T-helper 1 cell treated with Interleukin-12 subunit alpha and Interleukin-12 subunit beta and Interleukin-4 antibody, amounts not matched to agents 30 ng/mL and 1 ng/mL, for 36 hours (primary cell): ENCODE data around the gene CACNA1E. TPM values are rescaled to one million over a fixed set of nuclear protein-coding genes. Genes with fewer than 3 reads are reported as not detected.

Experiments
- intact Hi-C: fragments of 100-400 bp; cut with micrococcal nuclease; formaldehyde crosslinking; loops from one replicate; pipeline ENCODE4 v1.15.1; 2024
- total RNA-seq: library from RNA; stranded (reverse); gene quantifications from 2 replicates; pipeline ENCODE4 v1.2.3, GENCODE V29; 2022

CACNA1E gene
- total RNA-seq, 1 donor from 2014 or later, result 0.05 TPM

DNA sequence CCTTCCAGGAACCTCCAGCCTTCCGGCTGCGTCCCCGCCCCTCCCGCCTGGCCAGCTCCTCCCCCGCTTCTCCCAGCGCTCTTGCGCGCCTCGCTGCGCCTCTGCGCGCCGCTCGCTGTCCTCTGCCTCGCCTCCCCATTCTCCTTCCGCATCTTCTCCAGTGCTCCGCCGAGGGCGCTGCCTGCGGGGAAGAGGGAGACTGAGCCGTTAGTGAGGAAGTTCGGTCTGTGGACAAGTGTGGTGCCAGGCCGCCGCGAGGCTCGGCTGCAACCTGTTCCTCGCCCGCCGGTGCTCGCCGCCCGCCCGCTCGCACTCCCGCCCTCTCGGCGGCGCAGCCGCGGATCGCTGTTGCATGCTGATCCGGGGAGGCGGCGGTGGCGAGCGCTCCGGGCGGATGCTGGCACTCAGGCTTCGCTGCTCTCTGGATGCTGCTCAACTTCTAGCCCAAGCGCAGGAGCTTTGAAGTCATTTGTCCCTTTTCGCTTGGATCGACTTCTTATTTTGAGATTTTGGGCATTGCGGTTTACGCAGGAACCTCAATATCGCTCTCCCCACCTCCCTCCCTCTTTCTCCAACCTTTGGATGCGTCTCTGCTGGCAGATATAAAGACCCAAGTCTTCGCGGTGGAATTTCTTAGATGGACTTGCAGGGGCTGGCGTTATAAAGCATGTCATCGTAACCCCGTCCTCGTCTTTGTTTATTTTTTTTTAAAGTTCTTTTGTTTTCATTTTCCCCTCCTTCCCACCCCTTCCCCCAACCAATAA lies 614 bp upstream of the CACNA1E start:
- intact Hi-C loops, result loop anchor here (10.0 kb wide), 1 partner anchor 1248 kb away; the partner anchor contains the start of gene LHX4

- intact Hi-C loops, result loop anchor here (10.0 kb wide), 1 partner anchor 1250 kb away; the partner anchor contains the start of gene LHX4
Measured at GRCh38 chr1:181484821-181485220, 1.5 kb downstream of the CACNA1E start.

DNA sequence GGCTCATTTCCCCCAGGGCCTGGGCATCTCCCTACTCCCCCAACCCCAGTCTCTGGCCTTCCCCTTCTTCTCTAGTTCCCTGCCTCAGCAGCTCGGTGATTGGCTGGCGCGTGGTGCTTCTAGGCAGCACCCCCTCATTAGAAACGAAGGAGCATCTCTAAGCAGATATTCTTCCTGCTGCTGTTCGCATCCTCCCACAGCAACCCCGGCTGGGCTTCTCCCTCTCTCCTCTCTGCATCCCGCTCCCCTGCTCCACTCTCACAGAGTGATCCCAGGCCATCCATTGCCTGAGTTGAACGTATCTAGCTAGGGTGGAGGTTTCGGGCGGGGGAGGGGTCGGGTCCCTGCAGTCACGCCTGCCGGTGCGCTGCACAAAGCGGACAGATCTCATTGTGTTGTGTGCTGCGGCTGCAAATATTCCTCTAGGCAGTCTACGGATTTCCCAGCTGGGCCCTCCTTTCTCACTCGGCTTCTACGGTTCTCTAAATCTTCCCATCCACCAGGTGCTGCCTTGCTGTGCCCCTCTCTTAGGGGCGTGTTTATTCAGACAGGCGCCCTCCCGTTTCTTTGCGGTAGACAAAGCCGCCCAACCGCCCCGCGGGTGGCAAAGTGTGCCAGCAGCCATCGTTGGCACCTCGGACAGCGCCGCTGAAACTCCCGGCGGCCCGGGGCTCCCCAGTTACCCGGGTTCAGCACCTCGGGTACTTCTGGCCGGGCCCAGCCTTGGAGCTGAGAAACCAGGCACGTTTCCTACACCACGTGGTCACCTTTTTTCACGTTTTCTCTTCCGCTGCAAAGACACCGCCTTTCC lies 2.2 kb downstream of the CACNA1E start:
- intact Hi-C loops, result loop anchor here (10.0 kb wide), 1 partner anchor 1251 kb away; the partner anchor contains the start of gene LHX4

DNA sequence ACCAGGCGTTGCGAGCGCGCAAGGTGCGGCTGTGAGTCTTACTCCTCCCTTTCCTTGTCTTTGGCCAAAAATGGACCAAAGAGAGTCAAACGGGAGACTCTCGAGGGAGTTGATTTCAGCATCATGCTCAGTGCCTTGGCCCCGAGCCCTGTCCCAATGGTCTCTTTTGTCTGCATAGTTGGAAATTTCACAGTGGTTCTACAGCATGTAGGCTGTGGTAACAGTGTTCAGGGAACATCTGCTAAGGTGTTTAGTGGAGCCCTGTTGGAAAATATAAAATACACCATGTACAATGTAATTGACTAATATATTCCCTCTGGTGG lies 2.7 kb downstream of the CACNA1E start:
- intact Hi-C loops, result loop anchor here (10.0 kb wide), 1 partner anchor 1251 kb away; the partner anchor contains the start of gene LHX4

GRCh38 chr1:181488866-181489265 lies 5.5 kb downstream of the CACNA1E start:
- intact Hi-C loops, result loop anchor here (10.0 kb wide), 1 partner anchor 1254 kb away; the partner anchor contains the start of gene LHX4

DNA sequence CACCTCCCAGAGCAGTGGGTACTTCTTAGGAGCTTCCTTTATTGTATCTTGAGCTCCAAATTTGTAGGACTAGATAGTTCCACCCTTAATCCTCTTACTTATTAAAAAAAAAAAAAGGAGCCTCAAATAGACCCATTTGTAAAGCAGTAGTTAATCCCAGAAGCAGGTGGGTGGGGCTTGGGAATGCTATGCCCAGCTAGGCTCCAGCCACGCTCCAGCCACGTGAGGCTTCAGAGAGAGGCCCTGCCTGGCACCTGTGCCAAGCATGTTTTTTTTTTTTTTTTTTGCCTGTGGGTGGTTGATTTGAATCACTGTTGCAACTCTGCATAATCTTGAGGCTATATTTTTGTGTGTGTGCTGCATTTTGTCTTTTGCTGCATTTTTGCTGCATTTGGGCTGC lies 7.0 kb downstream of the CACNA1E start:
- intact Hi-C loops, result no loop called here

DNA sequence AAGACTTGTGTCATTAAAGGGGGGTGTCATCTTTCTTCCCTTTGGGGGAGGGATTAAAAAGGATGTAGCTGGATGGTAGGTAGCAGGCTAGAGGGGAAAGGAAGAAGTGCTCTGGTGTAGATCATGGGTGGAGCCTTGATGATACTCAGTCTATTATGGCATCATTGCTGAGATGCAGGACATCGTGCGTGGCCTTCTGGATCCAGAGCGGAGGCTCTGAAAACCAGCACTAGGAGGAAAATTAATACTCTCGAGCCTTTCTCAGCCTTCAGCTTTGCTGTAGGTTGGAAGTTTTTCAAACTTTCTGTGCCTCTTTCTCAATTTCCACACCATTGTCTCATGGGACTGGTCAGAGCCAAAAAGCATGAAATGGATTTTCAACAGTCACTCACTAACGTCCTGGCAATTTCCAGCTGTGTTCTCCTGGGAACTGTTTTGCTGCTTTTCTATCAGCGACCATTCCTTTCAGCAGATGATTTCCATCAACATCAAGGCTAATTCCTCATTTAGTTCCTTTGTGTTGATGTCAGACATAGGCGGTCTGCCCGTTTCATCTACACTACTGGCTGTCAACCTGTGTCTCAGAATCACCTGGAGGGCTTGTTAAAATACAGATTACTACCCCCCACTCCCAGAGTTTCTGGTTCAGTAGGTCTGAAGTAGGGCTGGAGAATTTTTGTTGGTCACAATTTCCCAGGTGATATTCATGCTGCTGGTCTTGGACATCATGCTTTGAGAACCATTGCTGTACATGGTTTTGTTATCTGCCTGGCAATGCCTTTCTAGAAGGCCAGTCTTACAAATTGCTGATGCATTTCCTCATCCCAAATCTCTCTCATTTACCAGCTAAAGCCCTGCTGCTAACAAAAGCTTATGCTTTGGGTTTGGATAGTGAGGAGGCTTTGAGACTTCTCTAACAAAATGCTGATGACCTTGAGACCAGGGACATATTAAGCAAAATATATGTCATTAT lies 7.7 kb downstream of the CACNA1E start:
- intact Hi-C loops, result no loop called here

DNA sequence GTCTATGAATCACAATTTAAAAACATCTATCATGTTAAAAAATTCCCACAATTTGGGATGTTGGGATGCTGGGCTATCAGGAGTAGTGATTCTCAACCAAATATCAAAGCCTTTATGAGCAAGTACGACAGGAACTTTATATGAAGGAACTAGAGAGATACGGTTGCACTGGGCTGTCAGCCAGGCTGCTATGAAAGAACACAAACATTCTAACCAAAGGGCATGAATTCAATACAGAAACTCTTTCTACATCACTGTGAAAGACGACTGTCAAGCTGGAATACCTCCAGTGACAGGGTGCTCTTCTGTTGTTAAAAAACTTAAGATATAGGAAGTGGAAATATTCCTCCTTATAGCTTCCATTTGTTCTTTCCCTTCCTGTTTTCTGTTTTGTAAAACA lies 9.8 kb downstream of the CACNA1E start:
- intact Hi-C loops, result no loop called here

DNA sequence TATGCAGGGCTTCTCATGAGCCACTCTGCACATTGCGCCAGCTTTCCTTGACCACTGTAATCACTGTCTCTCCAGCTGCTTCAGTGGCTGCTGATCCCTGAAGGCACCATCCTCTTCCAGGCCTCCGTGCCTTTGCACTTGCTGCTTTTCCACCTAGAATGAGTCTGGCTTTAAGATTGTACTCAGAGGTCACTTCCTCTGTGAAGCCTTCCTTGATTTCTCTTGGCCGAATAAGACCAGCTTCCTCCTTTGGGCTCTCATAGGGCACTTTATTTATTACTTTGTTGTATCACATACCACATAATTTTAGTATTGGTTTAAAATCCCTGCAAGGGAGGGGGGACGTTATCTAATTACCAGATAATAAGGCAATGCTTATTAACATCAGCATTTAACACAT lies 10.6 kb downstream of the CACNA1E start:
- intact Hi-C loops, result no loop called here

- intact Hi-C loops, result no loop called here
Measured at GRCh38 chr1:181496759-181497158, 13.4 kb downstream of the CACNA1E start.

DNA sequence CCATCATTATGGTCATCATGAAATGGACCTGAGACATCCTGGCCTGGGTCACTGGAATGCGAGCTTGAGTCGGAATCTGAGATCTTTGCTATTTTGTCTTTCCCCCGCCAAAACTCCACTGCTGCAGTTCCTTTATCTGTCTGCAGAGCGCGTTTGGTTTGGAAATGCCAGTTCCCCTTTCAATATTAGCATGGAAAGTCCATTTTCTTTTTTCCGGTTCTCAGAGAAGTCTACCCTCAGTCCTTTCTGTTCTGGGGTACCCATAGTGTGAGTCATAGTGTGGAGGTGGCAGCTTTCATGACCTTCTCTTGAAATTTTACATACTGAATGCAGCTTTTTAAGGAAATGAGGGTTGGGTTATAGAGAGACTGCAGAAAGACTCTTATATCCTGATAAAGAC lies 14.6 kb downstream of the CACNA1E start:
- intact Hi-C loops, result no loop called here

- intact Hi-C loops, result no loop called here
Measured at GRCh38 chr1:181499825-181500224, 16.5 kb downstream of the CACNA1E start.

- intact Hi-C loops, result no loop called here
Measured at GRCh38 chr1:181500636-181501035, 17.3 kb downstream of the CACNA1E start.

- intact Hi-C loops, result no loop called here
Measured at GRCh38 chr1:181501612-181502011, 18.3 kb downstream of the CACNA1E start.

DNA sequence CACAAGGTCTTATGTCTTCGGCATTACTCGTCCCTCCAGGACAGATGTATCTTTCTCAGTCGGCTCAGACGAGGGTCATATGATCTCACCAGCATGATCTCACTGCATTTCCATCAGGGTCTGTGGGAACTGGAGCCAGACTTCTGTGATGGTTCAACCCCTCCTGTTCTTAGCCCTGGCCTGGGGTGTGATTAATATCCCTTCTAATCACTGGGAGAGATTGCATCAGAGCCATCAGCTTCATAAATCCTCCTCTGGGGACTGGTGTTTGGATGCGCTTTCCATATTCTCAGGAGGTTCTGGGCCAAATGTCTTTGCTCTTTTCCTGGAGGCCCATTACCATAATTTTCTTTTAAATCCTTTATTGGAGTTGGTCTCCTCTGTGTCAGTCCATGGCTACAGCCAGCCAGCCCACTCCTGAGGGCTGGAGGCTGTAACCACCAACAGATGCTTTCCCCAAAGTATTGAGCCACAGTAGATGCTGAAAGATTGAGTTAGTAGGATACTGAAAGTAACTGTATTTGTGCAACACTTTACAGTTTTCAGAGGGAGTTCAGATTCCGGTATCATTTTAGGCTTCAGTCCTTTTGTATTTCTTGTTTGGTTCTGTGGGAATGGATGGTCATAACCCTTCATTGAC lies 20.0 kb downstream of the CACNA1E start:
- intact Hi-C loops, result no loop called here

DNA sequence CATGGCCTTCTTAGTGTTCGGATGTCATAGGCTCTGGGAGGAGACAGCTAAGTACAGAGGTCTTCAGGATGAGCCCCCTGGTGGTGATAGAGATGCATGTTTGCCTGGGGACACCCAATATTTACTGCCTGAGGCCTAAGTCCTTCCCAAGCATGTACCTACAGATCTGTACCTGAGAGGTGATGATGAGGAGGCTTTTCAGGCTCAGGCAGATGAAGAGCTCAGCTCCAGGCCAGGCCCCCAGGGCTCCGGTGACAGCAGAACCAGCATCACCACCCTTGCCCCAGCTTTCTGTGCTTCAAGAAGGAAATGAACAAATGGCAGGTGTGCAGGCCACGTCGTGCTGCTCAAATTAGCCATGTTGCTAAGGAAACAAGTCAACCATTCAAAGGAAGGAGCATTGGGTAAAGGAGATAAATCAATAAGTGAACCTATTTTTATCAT lies 21.1 kb downstream of the CACNA1E start:
- intact Hi-C loops, result no loop called here

- intact Hi-C loops, result no loop called here
Measured at GRCh38 chr1:181506563-181507353, 23.4 kb downstream of the CACNA1E start.

DNA sequence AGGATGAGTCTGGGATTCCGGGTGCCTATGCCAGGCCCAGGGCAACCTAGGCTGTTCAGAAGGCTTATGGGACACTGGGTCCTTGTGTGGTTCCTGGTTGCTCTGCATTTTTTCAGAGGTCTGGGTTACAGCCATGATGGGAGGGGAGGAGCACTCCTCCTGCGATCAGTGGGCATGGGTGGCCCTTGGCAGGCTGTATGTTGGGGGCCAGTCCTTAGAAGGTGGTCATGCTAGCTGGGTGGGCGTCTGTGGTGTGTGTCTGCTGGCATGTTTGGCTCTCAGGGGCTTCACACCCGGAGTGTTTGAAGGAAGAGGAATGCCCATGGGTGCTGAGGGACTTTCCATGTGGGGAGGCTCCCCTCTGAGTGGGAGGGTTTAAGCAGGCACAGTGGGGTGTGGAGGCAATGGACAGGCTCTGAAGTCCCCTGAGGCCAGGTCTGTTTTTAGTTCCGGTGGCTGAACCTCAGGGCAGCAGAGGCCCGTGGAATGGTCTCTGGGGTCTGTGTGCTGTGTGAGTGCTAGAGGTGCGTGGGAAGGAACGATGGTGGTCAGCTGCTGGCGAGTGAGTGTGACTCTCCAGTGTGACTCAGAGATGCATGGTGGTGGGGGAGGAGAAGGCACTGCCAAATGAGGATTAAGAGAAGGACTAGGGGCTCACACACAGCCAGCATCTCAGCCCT lies 25.3 kb downstream of the CACNA1E start:
- intact Hi-C loops, result no loop called here

DNA sequence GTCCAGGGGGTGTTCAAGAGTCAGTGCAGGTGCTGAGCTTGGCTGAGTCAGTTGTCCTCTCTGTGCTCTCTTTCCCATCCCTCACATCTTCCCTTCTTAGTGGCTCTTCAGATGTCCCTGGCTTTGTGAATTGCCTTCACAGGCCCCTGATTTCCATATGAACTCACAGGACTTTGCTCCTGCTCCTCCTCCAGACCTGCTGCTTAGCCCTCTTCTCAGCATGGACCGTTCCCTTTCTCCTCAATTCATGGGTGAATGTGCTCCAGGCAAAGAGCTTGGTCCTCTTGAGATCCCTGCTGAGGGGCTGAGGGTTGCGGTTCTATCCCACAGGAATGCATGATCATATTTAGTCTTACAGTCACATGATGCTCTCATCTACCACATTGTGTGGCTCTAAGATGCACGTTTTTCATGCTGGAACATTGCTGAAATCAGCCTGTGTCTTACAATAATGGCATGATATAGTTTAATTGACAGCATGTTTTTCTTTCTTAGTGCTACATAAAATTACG lies 30.5 kb downstream of the CACNA1E start:
- intact Hi-C loops, result no loop called here
